GM20000 (cell line): ENCODE data around the gene AIFM3.
A peak's percentile ranks its signal among the peaks of the same experiment; 100 is the strongest.
"Not testable (repeated sequence)": the region's sequence is repeated elsewhere in the genome, so short reads cannot be mapped to it uniquely, and the experiment has no call there.

ENCODE experiments used
- DNase-seq: peaks from one replicate; pipeline ENCODE4 v3.0.0; 2012; ENCODE audit warnings: low spot score
- CTCF ChIP-seq: IDR thresholded peaks from 2 replicates; pipeline ENCODE4 v1.5.1; 2012; ENCODE audit warnings: mild to moderate bottlenecking, control low read depth; ENCODE audit errors: extremely low read depth, missing control alignments

AIFM3 gene

GRCh38 chr22:21000987-21001600 is 34.0 kb downstream of the AIFM3 start:
- TF ChIP-seq CTCF, result no peak
- no peak for DNase-seq

- DNase-seq, result peak; percentile 95
- no peak for TF ChIP-seq CTCF
These were observed 34.7 kb downstream of the AIFM3 start, which contains the start of gene THAP7 for GRCh38 chr22:21001601-21002325. Gene THAP7 (minus strand): TSS chr22:21002118. CDS start chr22:21001911, 207 bp downstream.

- TF ChIP-seq CTCF, result no peak
- no peak for DNase-seq
These were observed 36.7 kb downstream of the AIFM3 start for GRCh38 chr22:21003782-21004181.

GRCh38 chr22:21009208-21009607 is 42.2 kb downstream of the AIFM3 start:
- DNase-seq, result not testable (repeated sequence)

- no peak for DNase-seq
- no peak for TF ChIP-seq CTCF
These were observed 42.8 kb downstream of the AIFM3 start for GRCh38 chr22:21009638-21010425.

GRCh38 chr22:21010426-21011113 is 43.5 kb downstream of the AIFM3 start:
- no peak for TF ChIP-seq CTCF
- no peak for DNase-seq

GRCh38 chr22:21012446-21013407 is 45.7 kb downstream of the AIFM3 start:
- no peak for TF ChIP-seq CTCF
- DNase-seq, result no peak
